Measurements from ENCODE around the gene TNFRSF8.

Gene TNFRSF8

DNA sequence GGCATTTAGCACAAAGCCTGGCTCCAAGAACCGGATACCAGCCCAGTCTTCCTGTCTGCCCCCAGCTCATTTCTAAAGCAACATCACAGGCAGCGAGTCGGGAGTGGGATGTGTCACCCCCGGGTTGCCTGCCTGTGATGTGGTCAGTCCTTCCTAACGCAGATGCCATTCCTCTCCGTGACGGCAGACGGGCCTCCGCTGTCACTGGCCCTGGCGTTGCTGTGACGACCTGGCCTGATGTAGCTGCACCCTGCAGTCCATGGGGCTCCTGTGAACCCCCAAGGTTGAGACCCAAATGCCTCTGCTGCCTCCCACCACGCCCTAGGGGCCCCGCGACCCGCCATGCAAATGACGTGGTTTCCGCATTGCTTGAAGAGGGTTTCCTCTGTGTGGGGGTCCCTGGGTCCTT lies 116.0 kb downstream of the TNFRSF8 start:
- Histone ChIP-seq H3K4me3 (ENCODE audit: low read length) (peak overlapping the region; percentile 32), H3F3A (ENCODE audit: control insufficient read depth, insufficient read depth) (no peaks in the 10 kb centered on the region), H3K9me2 (replicated peaks; ENCODE audit: control insufficient read depth, low read length) (no peaks in the 10 kb centered on the region), H3K9me3 (ENCODE audit: control insufficient read depth, insufficient read depth, low read length) (no peaks in the 10 kb centered on the region), H4K20me1 (ENCODE audit: control insufficient read depth, insufficient read depth, low read depth, low read length) (no peaks in the 10 kb centered on the region), H3K27ac (ENCODE audit: low read depth, low read length) (no peak overlapping the region), H3K4me1 (ENCODE audit: control insufficient read depth, low read length) (peaks cover 27% of the 10 kb centered on the region), H3K27me3 (ENCODE audit: control insufficient read depth, low read length) (peaks cover 71% of the 10 kb centered on the region), H3K79me2 (ENCODE audit: control insufficient read depth, low read length) (no peaks in the 10 kb centered on the region), H3K36me3 (ENCODE audit: control insufficient read depth, low read length) (no peaks in the 10 kb centered on the region), H3K4me2 (ENCODE audit: low read length) (peak overlapping the region; percentile 68)
- no peak for TF ChIP-seq EZH2phosphoT487 (IDR thresholded peaks at IDR 0.05; ENCODE audit: borderline replicate concordance, low read length)
- TF ChIP-seq, protein P1, sequence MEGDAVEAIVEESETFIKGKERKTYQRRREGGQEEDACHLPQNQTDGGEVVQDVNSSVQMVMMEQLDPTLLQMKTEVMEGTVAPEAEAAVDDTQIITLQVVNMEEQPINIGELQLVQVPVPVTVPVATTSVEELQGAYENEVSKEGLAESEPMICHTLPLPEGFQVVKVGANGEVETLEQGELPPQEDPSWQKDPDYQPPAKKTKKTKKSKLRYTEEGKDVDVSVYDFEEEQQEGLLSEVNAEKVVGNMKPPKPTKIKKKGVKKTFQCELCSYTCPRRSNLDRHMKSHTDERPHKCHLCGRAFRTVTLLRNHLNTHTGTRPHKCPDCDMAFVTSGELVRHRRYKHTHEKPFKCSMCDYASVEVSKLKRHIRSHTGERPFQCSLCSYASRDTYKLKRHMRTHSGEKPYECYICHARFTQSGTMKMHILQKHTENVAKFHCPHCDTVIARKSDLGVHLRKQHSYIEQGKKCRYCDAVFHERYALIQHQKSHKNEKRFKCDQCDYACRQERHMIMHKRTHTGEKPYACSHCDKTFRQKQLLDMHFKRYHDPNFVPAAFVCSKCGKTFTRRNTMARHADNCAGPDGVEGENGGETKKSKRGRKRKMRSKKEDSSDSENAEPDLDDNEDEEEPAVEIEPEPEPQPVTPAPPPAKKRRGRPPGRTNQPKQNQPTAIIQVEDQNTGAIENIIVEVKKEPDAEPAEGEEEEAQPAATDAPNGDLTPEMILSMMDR (IDR thresholded peaks at IDR 0.05; ENCODE audit: low read depth, low read length, poor library complexity, severe bottlenecking): no peak

GRCh38 chr1:12179676-12180075 lies 116.6 kb downstream of the TNFRSF8 start:
- TF ChIP-seq, protein P1 (IDR thresholded peaks at IDR 0.05; ENCODE audit: low read depth, low read length, poor library complexity, severe bottlenecking): no peak
- no peak for TF ChIP-seq EZH2phosphoT487 (IDR thresholded peaks at IDR 0.05; ENCODE audit: borderline replicate concordance, low read length)
- no peaks in the 10 kb centered on the region for H3F3A ChIP-seq (ENCODE audit: control insufficient read depth, insufficient read depth)
- peaks cover 69% of the 10 kb centered on the region for H3K27me3 ChIP-seq (ENCODE audit: control insufficient read depth, low read length)
- no peaks in the 10 kb centered on the region for H3K9me2 ChIP-seq (replicated peaks; ENCODE audit: control insufficient read depth, low read length)
- no peak overlapping the region for H3K27ac ChIP-seq (ENCODE audit: low read depth, low read length)
- H3K36me3 ChIP-seq (ENCODE audit: control insufficient read depth, low read length): no peaks in the 10 kb centered on the region
- H3K4me1 ChIP-seq (ENCODE audit: control insufficient read depth, low read length): peaks cover 27% of the 10 kb centered on the region
- no peaks in the 10 kb centered on the region for H3K79me2 ChIP-seq (ENCODE audit: control insufficient read depth, low read length)
- no peaks in the 10 kb centered on the region for H3K9me3 ChIP-seq (ENCODE audit: control insufficient read depth, insufficient read depth, low read length)
- H4K20me1 ChIP-seq (ENCODE audit: control insufficient read depth, insufficient read depth, low read depth, low read length): no peaks in the 10 kb centered on the region
- peak overlapping the region; percentile 32 for H3K4me3 ChIP-seq (ENCODE audit: low read length)
- peak overlapping the region; percentile 68 for H3K4me2 ChIP-seq (ENCODE audit: low read length)

GRCh38 chr1:12180315-12180714 lies 117.2 kb downstream of the TNFRSF8 start:
- TF ChIP-seq, protein P1 (IDR thresholded peaks at IDR 0.05; ENCODE audit: low read depth, low read length, poor library complexity, severe bottlenecking): no peak
- TF ChIP-seq EZH2phosphoT487 (IDR thresholded peaks at IDR 0.05; ENCODE audit: borderline replicate concordance, low read length): no peak
- no peaks in the 10 kb centered on the region for H4K20me1 ChIP-seq (ENCODE audit: control insufficient read depth, insufficient read depth, low read depth, low read length)
- H3K9me3 ChIP-seq (ENCODE audit: control insufficient read depth, insufficient read depth, low read length): no peaks in the 10 kb centered on the region
- H3K4me3 ChIP-seq (ENCODE audit: low read length): no peak overlapping the region
- no peak overlapping the region for H3K27ac ChIP-seq (ENCODE audit: low read depth, low read length)
- H3K79me2 ChIP-seq (ENCODE audit: control insufficient read depth, low read length): no peaks in the 10 kb centered on the region
- no peaks in the 10 kb centered on the region for H3F3A ChIP-seq (ENCODE audit: control insufficient read depth, insufficient read depth)
- peaks cover 70% of the 10 kb centered on the region for H3K27me3 ChIP-seq (ENCODE audit: control insufficient read depth, low read length)
- H3K4me2 ChIP-seq (ENCODE audit: low read length): no peak overlapping the region
- no peaks in the 10 kb centered on the region for H3K9me2 ChIP-seq (replicated peaks; ENCODE audit: control insufficient read depth, low read length)
- H3K36me3 ChIP-seq (ENCODE audit: control insufficient read depth, low read length): no peaks in the 10 kb centered on the region
- peaks cover 27% of the 10 kb centered on the region for H3K4me1 ChIP-seq (ENCODE audit: control insufficient read depth, low read length)
